HAP-1 (cell line): ENCODE results near the gene PLCD3.

Source experiments
- DNase-seq, 2 experiments: peaks; one replicate each; pipeline ENCODE4 v3.0.0-alpha.2; 2016 to 2020; ENCODE audit warnings: low spot score in 2 of 2
- H3K27me3 ChIP-seq: fragments of 250-450 bp; sonication (Bioruptor Pico); 2 replicates; pipeline ENCODE4 v1.5.1; 2020; ENCODE audit warnings: low read depth, mild to moderate bottlenecking, moderate library complexity
- H3K36me3 ChIP-seq: fragments of 250-450 bp; sonication (Bioruptor Pico); replicated peaks from 2 replicates; pipeline ENCODE4 v1.5.1; 2020; ENCODE audit warnings: mild to moderate bottlenecking
- H3K4me1 ChIP-seq: fragments of 250-450 bp; sonication (Bioruptor Pico); 2 replicates; pipeline ENCODE4 v1.5.1; 2020; ENCODE audit warnings: mild to moderate bottlenecking
- H3K4me3 ChIP-seq: fragments of 250-450 bp; sonication (Bioruptor Pico); 2 replicates; pipeline ENCODE4 v1.5.1; 2020; ENCODE audit warnings: mild to moderate bottlenecking, moderate library complexity
- H3K9me3 ChIP-seq: fragments of 250-450 bp; sonication (Bioruptor Pico); 2 replicates; pipeline ENCODE4 v1.5.1; 2020; ENCODE audit warnings: mild to moderate bottlenecking, moderate library complexity
- in situ Hi-C: fragments of 300-500 bp; cut with MboI; formaldehyde crosslinking; loops from 3 replicates; pipeline ENCODE4 v1.14.3; 2020; ENCODE audit warnings: low sequenced_read_pairs, inconsistent platforms, mixed read lengths

The PLCD3 gene

GRCh38 chr17:45103269-45103795, 29.0 kb downstream of the PLCD3 start:
- in situ Hi-C loops: no loop called here
- H3K4me3 ChIP-seq: no peak overlapping the region

GRCh38 chr17:45102856-45103255, 29.5 kb downstream of the PLCD3 start:
- H3K27me3 ChIP-seq: no peaks in the 10 kb centered on the region
- H3K9me3 ChIP-seq: no peaks in the 10 kb centered on the region
- H3K4me1 ChIP-seq: no peaks in the 10 kb centered on the region
- H3K36me3 ChIP-seq: peaks cover 86% of the 10 kb centered on the region
- H3K4me3 ChIP-seq: no peak overlapping the region
- no peak for DNase-seq
- in situ Hi-C loops: no loop called here

More at GRCh38 chr17:45103269-45103795, 29.0 kb downstream of the PLCD3 start:
- no peaks in the 10 kb centered on the region for H3K4me1 ChIP-seq
- H3K9me3 ChIP-seq: no peaks in the 10 kb centered on the region
- no peak for DNase-seq
- H3K27me3 ChIP-seq: no peaks in the 10 kb centered on the region
- H3K36me3 ChIP-seq: peaks cover 86% of the 10 kb centered on the region

GRCh38 chr17:45101883-45102811, 30.2 kb downstream of the PLCD3 start:
- in situ Hi-C loops: no loop called here
- H3K36me3 ChIP-seq: peaks cover 86% of the 10 kb centered on the region

GRCh38 chr17:45101546-45101882, 30.8 kb downstream of the PLCD3 start:
- H3K36me3 ChIP-seq: peaks cover 86% of the 10 kb centered on the region
- in situ Hi-C loops: no loop called here
- DNase-seq: no peak
- H3K4me1 ChIP-seq: no peaks in the 10 kb centered on the region
- H3K27me3 ChIP-seq: no peaks in the 10 kb centered on the region
- H3K4me3 ChIP-seq: no peak overlapping the region
- H3K9me3 ChIP-seq: no peaks in the 10 kb centered on the region

More at GRCh38 chr17:45101883-45102811, 30.2 kb downstream of the PLCD3 start:
- no peak overlapping the region for H3K4me3 ChIP-seq
- no peaks in the 10 kb centered on the region for H3K4me1 ChIP-seq
- H3K9me3 ChIP-seq: no peaks in the 10 kb centered on the region
- H3K27me3 ChIP-seq: no peaks in the 10 kb centered on the region
- DNase-seq: no peak

GRCh38 chr17:45098869-45099616, 33.3 kb downstream of the PLCD3 start:
- no peak overlapping the region for H3K4me3 ChIP-seq
- H3K9me3 ChIP-seq: no peaks in the 10 kb centered on the region
- no peaks in the 10 kb centered on the region for H3K4me1 ChIP-seq
- peaks cover 88% of the 10 kb centered on the region for H3K36me3 ChIP-seq
- H3K27me3 ChIP-seq: no peaks in the 10 kb centered on the region
- DNase-seq: peak; percentile 67 to 92
- in situ Hi-C loops: no loop called here

GRCh38 chr17:45098081-45098868, 34.0 kb downstream of the PLCD3 start:
- Histone ChIP-seq H3K9me3 (no peaks in the 10 kb centered on the region), H3K36me3 (peaks cover 88% of the 10 kb centered on the region), H3K27me3 (no peaks in the 10 kb centered on the region), H3K4me3 (no peak overlapping the region), H3K4me1 (no peaks in the 10 kb centered on the region)
- no peak for DNase-seq
- in situ Hi-C loops: no loop called here

- Histone ChIP-seq H3K9me3 (no peaks in the 10 kb centered on the region), H3K27me3 (no peaks in the 10 kb centered on the region), H3K4me3 (no peak overlapping the region), H3K4me1 (no peaks in the 10 kb centered on the region), H3K36me3 (peaks cover 82% of the 10 kb centered on the region)
- in situ Hi-C loops: no loop called here
- DNase-seq: no peak
Measured at GRCh38 chr17:45096926-45097325, 35.4 kb downstream of the PLCD3 start.

GRCh38 chr17:45096141-45096540, 36.2 kb downstream of the PLCD3 start:
- in situ Hi-C loops: no loop called here
- H3K9me3 ChIP-seq: no peaks in the 10 kb centered on the region
- no peaks in the 10 kb centered on the region for H3K27me3 ChIP-seq
- H3K4me1 ChIP-seq: no peaks in the 10 kb centered on the region
- no peak overlapping the region for H3K4me3 ChIP-seq
- peak in 1 of 2 experiments; percentile 10 for DNase-seq
- peaks cover 82% of the 10 kb centered on the region for H3K36me3 ChIP-seq

- H3K36me3 ChIP-seq: peaks cover 87% of the 10 kb centered on the region
Measured at GRCh38 chr17:45093444-45094110, 38.7 kb downstream of the PLCD3 start.

GRCh38 chr17:45092911-45093430, 39.3 kb downstream of the PLCD3 start:
- in situ Hi-C loops: no loop called here

More at GRCh38 chr17:45093444-45094110, 38.7 kb downstream of the PLCD3 start:
- no peak for DNase-seq
- Histone ChIP-seq H3K4me3 (no peak overlapping the region), H3K9me3 (no peaks in the 10 kb centered on the region), H3K27me3 (no peaks in the 10 kb centered on the region), H3K4me1 (no peaks in the 10 kb centered on the region)
- in situ Hi-C loops: no loop called here

GRCh38 chr17:45091778-45092425, 40.4 kb downstream of the PLCD3 start:
- no peak for DNase-seq
- Histone ChIP-seq H3K9me3 (no peaks in the 10 kb centered on the region), H3K36me3 (peaks cover 86% of the 10 kb centered on the region), H3K27me3 (no peaks in the 10 kb centered on the region), H3K4me1 (no peaks in the 10 kb centered on the region), H3K4me3 (no peak overlapping the region)
- in situ Hi-C loops: no loop called here

More at GRCh38 chr17:45092911-45093430, 39.3 kb downstream of the PLCD3 start:
- Histone ChIP-seq H3K27me3 (no peaks in the 10 kb centered on the region), H3K4me1 (no peaks in the 10 kb centered on the region), H3K4me3 (no peak overlapping the region), H3K36me3 (peaks cover 86% of the 10 kb centered on the region), H3K9me3 (no peaks in the 10 kb centered on the region)
- no peak for DNase-seq

- no peak for DNase-seq
- in situ Hi-C loops: no loop called here
- H3K4me1 ChIP-seq: no peaks in the 10 kb centered on the region
- peaks cover 82% of the 10 kb centered on the region for H3K36me3 ChIP-seq
- no peak overlapping the region for H3K4me3 ChIP-seq
- H3K27me3 ChIP-seq: no peaks in the 10 kb centered on the region
- no peaks in the 10 kb centered on the region for H3K9me3 ChIP-seq
Measured at GRCh38 chr17:45090711-45091110, 41.6 kb downstream of the PLCD3 start.
